ENCODE measurements around the gene MAPK10. TPM values are rescaled to one million over a fixed set of nuclear protein-coding genes. Genes with fewer than 3 reads are reported as not detected.

MAPK10 gene
- total RNA-seq, 1 donor from 2014 or later, result 23.6 TPM

DNA sequence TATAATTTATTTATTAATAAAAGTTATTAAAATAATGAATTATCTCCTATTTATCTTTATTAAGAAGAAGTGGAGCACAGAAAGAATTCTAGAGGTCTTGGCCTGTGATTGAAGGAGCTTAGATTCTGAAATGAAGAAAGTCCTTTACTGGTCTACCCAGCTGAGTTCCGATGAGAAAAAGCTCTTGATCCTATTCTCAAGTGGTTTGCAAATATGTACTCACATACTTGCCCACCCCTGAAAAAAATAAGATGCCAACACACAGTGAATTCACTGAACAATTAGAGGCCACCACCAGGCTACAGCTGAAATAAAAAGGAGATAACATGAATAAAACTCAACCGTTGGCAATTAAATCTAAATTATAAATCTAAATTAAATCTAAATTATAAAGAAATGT is 253.4 kb downstream of the MAPK10 start:
- intact Hi-C loops (cut with DNase I), result no loop called here
- Histone ChIP-seq H3K4me3 (no peak overlapping the region), H3K36me3 (no peaks in the 10 kb centered on the region), H3K9me3 (peaks cover 5% of the 10 kb centered on the region), H3K4me1 (no peaks in the 10 kb centered on the region), H3K27me3 (no peaks in the 10 kb centered on the region), H3K27ac (no peak overlapping the region)
- DNase-seq (no peak), ATAC-seq (peak; percentile 90)
- TF ChIP-seq, protein P1, sequence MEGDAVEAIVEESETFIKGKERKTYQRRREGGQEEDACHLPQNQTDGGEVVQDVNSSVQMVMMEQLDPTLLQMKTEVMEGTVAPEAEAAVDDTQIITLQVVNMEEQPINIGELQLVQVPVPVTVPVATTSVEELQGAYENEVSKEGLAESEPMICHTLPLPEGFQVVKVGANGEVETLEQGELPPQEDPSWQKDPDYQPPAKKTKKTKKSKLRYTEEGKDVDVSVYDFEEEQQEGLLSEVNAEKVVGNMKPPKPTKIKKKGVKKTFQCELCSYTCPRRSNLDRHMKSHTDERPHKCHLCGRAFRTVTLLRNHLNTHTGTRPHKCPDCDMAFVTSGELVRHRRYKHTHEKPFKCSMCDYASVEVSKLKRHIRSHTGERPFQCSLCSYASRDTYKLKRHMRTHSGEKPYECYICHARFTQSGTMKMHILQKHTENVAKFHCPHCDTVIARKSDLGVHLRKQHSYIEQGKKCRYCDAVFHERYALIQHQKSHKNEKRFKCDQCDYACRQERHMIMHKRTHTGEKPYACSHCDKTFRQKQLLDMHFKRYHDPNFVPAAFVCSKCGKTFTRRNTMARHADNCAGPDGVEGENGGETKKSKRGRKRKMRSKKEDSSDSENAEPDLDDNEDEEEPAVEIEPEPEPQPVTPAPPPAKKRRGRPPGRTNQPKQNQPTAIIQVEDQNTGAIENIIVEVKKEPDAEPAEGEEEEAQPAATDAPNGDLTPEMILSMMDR (IDR thresholded peaks at IDR 0.05), result no peak

DNA sequence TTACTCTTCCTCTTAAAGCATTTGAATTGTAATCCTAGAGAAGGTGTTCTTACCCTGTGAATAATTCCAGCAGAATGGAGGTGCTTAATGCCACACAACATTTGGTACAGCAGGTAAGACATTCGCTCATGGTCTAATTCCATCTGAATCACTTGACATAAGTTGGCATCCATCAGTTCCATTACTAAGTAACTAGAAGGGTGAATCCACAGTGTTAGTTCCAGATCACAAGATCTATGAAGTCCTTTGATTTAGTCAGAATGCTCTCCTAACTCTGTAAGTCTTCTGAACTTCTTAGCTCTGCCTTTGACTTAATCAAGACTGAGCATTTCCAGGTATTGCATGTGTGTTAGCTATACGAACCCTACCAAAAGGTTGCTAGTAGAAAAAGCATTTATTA is 258.0 kb downstream of the MAPK10 start:
- H3K4me3 ChIP-seq, result no peak overlapping the region
- no peaks in the 10 kb centered on the region for H3K9me3 ChIP-seq
- intact Hi-C loops (cut with DNase I), result no loop called here
- no peak for DNase-seq
- ATAC-seq, result no peak
- H3K36me3 ChIP-seq, result no peaks in the 10 kb centered on the region
- no peaks in the 10 kb centered on the region for H3K4me1 ChIP-seq
- TF ChIP-seq, protein P1 (IDR thresholded peaks at IDR 0.05), result no peak
- H3K27ac ChIP-seq, result no peak overlapping the region
- H3K27me3 ChIP-seq, result no peaks in the 10 kb centered on the region

DNA sequence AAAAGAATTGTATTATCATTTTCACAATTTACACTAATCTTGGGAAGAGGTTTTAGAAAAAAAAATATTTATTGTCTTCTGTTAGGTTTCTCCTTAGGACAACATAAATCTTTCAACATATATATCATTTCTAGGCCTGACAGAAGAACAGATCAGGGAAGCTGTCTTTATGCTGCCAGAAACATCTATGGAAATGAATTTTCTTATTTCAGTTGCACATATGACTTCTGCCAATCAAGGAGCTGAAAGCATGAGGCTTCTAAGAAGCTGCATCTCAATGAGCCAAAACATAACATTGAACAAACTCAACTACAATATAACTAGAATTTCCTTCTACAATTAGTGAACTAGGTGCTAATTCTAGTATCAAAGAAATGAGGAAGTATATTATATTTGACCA is 258.4 kb downstream of the MAPK10 start:
- H3K9me3 ChIP-seq, result no peaks in the 10 kb centered on the region
- no peak for DNase-seq
- TF ChIP-seq, protein P1 (IDR thresholded peaks at IDR 0.05), result no peak
- H3K4me1 ChIP-seq, result no peaks in the 10 kb centered on the region
- no peaks in the 10 kb centered on the region for H3K27me3 ChIP-seq
- H3K4me3 ChIP-seq, result no peak overlapping the region
- H3K27ac ChIP-seq, result no peak overlapping the region
- H3K36me3 ChIP-seq, result no peaks in the 10 kb centered on the region
- intact Hi-C loops (cut with DNase I), result no loop called here
- no peak for ATAC-seq

DNA sequence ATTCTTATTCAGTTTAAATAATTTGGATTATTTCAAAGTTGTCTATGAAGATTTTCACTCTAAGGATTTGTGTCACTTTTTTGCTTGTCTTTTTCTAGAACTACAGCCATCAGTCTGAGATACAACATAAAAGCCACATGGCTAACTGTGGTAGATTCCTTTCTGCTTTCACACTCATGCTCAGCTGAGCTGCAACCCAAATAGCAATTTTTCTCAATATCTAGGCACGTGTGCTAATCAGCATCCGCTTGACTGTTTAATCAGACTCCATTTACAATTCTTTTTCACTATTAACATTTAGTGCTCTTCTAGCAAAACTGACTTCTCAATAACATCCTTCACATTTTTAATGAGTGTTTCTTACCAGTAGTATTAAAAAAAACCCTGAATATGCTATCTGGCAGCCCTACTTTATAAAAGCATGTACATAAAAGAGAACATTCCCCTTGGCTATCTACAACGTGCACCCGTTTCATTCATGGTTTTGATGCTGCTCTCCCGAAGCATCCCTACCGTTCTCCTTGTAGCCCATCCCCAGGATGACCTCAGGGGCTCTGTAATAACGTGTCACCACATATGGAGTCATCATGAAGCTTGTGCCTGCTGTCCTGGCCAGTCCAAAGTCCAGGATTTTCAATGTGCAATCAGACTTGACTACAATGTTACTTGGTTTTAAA is 259.2 kb downstream of the MAPK10 start:
- TF ChIP-seq, protein P1 (IDR thresholded peaks at IDR 0.05), result no peak
- no peaks in the 10 kb centered on the region for H3K27me3 ChIP-seq
- intact Hi-C loops (cut with DNase I), result no loop called here
- no peak overlapping the region for H3K4me3 ChIP-seq
- H3K4me1 ChIP-seq, result no peaks in the 10 kb centered on the region
- H3K27ac ChIP-seq, result no peak overlapping the region
- no peaks in the 10 kb centered on the region for H3K9me3 ChIP-seq
- ATAC-seq, result no peak
- DNase-seq, result no peak
- no peaks in the 10 kb centered on the region for H3K36me3 ChIP-seq

DNA sequence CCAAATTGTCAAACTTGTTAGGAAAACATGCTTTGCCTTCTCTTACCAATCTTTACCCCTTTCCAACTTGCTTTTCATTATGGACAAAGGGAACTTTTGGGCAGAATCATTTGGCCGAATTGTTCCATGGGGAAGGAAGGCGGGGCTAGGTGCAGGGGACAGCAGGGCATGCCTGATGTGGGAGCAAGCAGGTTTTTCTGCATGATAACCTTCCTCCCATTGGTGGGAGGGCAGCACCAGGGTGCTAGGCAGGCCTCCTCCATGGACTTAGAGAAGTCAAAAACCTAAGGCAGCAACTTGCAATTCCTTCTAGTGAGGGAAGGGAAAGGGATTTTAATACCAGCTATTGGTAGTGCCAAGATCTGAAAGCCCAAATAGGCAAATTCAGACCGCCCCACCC is 260.5 kb downstream of the MAPK10 start:
- no peaks in the 10 kb centered on the region for H3K9me3 ChIP-seq
- H3K4me3 ChIP-seq, result no peak overlapping the region
- H3K4me1 ChIP-seq, result no peaks in the 10 kb centered on the region
- H3K27me3 ChIP-seq, result no peaks in the 10 kb centered on the region
- no peak for DNase-seq
- TF ChIP-seq, protein P1 (IDR thresholded peaks at IDR 0.05), result no peak
- no peaks in the 10 kb centered on the region for H3K36me3 ChIP-seq
- intact Hi-C loops (cut with DNase I), result no loop called here
- no peak for ATAC-seq
- H3K27ac ChIP-seq, result no peak overlapping the region

DNA sequence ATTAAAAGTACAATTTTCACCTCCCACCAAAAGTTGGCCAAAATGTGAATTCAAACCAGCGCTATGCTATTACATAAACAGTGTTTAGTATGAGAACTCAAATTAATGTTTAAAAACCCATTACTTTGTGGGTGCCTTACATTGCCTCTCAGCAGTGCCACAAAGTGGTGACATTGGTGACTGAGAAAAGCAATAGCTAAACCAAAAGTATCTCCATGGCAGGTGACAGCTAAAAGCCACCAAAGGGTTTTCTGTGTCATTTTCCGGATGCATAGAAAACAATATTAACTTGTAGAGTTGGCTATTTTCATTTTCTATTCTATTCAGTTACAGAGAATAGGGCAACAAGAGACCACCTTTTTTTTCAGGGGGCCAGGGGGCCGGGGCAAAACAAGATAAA is 261.2 kb downstream of the MAPK10 start:
- no peak overlapping the region for H3K27ac ChIP-seq
- intact Hi-C loops (cut with DNase I), result no loop called here
- TF ChIP-seq, protein P1 (IDR thresholded peaks at IDR 0.05), result no peak

More for the DNA sequence above, 261.2 kb downstream of the MAPK10 start:
- DNase-seq (no peak), ATAC-seq (no peak)
- Histone ChIP-seq H3K36me3 (no peaks in the 10 kb centered on the region), H3K4me1 (no peaks in the 10 kb centered on the region), H3K9me3 (no peaks in the 10 kb centered on the region), H3K27me3 (no peaks in the 10 kb centered on the region), H3K4me3 (no peak overlapping the region)

All from upper lobe of right lung (tissue), 1 donor.